HUES6 (cell line): ENCODE measurements around the gene SLC2A6.

Experiments used
- H3K27ac ChIP-seq: 2 replicates; pipeline ENCODE4 v1.7.0; 2013; ENCODE audit warnings: low read depth, mild to moderate bottlenecking, low read length, inconsistent platforms
- H3K27me3 ChIP-seq: 2 replicates; pipeline ENCODE4 v1.6.1; 2013; ENCODE audit warnings: low read length; ENCODE audit not compliant: control insufficient read depth, insufficient read depth
- H3K36me3 ChIP-seq: 2 replicates; pipeline ENCODE4 v1.6.1; 2013; ENCODE audit warnings: low read length; ENCODE audit not compliant: control insufficient read depth, insufficient read depth
- H3K4me1 ChIP-seq: 2 replicates; pipeline ENCODE4 v1.6.1; 2013; ENCODE audit warnings: low read length; ENCODE audit not compliant: control insufficient read depth, insufficient read depth
- H3K4me3 ChIP-seq: 2 replicates; pipeline ENCODE4 v1.5.1; 2013; ENCODE audit warnings: low read depth, low read length
- H3K9ac ChIP-seq: one replicate; pipeline ENCODE4 v1.6.1; 2013; ENCODE audit warnings: mild to moderate bottlenecking, low read length
- H3K9me3 ChIP-seq: 2 replicates; pipeline ENCODE4 v1.6.1; 2013; ENCODE audit warnings: low read depth, low read length; ENCODE audit not compliant: control insufficient read depth, insufficient read depth

Gene SLC2A6

DNA sequence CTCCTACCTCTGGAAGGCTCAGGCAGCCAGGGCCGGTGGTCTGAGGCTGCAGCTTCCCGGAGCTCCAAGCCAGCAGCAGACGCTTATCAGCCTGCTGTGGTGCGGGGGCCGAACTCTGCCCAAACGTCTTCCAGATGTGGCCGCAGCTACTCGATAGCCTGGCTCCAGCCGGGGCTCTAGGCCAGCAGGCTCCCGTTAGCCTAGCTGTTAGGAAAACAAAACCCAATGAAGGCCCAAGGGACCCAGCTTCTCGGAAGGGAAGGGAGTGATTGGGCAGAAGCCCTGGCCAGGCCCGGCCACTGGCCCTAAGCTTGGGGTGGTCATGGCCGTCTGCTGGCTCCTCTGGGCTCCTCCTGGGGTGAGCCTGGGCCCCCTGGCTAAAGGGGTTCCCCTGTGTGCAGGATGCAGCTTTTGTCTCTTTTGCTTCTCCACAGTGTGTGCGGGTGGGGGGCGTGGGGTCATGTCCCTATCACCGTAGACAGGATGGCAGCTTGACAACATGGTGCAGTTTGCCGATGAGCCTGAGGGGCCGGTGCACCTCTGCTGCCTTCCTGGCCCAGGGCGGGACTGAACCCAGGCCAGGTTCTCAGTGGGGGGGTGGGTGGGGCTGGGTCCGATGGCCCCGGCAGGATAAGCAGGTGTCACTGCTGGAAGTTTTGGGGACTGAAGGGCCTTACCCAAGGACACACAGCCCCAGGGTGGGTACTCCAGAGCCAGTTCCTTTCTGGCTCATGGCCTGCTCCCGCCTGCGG, 27.2 kb upstream of the SLC2A6 start:
- Histone ChIP-seq H3K36me3 (no peaks in the 10 kb centered on the region), H3K27me3 (no peaks in the 10 kb centered on the region), H3K4me3 (no peak overlapping the region), H3K9ac (no peak overlapping the region), H3K27ac (no peak overlapping the region), H3K9me3 (peaks cover 19% of the 10 kb centered on the region), H3K4me1 (peaks cover 12% of the 10 kb centered on the region)

DNA sequence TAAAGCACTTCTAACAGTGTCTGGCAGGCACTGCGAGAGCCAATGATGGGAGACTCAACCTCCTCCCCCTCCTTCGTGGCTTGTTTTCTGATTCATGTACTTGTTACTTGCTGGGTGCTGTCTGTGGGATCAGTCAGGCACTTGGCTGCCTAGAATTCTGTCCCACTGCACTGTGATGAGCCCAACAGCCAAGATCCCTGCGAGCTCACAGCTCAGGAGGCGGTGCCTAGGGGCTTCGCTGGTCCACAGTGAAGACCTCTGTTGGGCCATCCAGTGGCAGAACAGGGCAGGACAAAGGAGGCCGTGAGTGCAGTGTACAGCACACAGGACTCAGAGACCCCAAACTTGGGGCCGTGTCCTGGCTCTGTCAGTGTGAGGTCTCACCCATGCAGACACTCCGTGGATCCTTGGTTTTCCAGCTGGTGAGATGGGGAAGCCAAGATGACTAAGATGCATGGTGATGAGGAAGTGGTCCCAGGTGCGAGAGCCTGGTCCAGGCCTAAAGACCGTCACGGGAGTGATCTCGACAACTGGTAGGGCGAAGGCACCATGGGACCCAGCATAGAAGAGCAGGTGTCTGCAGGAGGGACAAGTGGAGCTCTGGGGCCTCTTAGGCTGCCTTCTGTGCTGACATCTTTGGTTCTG, 26.4 kb upstream of the SLC2A6 start:
- Histone ChIP-seq H3K9me3 (peaks cover 20% of the 10 kb centered on the region), H3K27ac (no peak overlapping the region), H3K36me3 (no peaks in the 10 kb centered on the region), H3K27me3 (no peaks in the 10 kb centered on the region), H3K4me3 (no peak overlapping the region), H3K9ac (no peak overlapping the region), H3K4me1 (peaks cover 12% of the 10 kb centered on the region)

DNA sequence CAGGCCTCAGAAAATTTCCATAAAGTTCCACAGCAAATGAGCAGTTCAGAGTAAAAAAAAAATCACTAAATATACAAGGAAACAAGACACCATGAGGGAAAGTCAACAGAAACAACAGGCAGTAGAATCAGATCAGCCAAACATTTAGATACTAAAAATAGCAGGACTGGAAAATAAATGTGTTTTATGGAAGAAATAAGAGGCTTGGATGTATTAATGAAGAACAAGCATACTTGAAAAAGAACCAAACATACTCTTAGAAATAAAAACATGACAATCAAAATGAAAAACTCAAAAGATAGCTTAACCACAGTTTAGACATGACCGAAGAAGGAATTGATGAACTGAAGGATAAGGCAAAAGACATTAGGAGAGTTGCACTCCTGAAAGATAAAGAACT, 23.2 kb upstream of the SLC2A6 start:
- Histone ChIP-seq H3K4me3 (no peak overlapping the region), H3K27me3 (no peaks in the 10 kb centered on the region), H3K9me3 (peaks cover 20% of the 10 kb centered on the region), H3K4me1 (no peaks in the 10 kb centered on the region; the same call in 1 of the 2 replicates), H3K9ac (no peak overlapping the region), H3K27ac (no peak overlapping the region), H3K36me3 (no peaks in the 10 kb centered on the region)

DNA sequence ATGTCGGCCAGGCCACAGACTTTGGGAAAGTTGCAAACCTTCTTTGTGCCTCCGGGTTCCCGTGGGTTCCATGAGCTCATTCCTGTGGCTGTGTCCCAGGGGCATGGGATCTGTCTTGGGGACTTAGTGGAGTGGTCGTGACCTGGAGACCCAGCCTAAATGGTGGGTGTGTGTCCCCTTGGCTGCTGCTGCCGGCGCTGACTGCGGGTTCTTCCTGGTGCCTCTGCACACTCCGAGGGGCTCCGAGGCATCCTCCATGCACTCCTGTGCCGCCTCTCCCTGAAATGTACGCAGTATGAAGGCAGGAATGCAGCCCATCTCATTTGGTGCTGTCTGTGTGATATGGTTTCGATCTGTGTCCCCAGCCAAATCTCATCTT, 21.0 kb upstream of the SLC2A6 start:
- Histone ChIP-seq H3K4me3 (no peak overlapping the region), H3K27me3 (no peaks in the 10 kb centered on the region), H3K27ac (no peak overlapping the region), H3K9ac (no peak overlapping the region), H3K4me1 (no peaks in the 10 kb centered on the region), H3K36me3 (no peaks in the 10 kb centered on the region), H3K9me3 (peaks cover 20% of the 10 kb centered on the region)

DNA sequence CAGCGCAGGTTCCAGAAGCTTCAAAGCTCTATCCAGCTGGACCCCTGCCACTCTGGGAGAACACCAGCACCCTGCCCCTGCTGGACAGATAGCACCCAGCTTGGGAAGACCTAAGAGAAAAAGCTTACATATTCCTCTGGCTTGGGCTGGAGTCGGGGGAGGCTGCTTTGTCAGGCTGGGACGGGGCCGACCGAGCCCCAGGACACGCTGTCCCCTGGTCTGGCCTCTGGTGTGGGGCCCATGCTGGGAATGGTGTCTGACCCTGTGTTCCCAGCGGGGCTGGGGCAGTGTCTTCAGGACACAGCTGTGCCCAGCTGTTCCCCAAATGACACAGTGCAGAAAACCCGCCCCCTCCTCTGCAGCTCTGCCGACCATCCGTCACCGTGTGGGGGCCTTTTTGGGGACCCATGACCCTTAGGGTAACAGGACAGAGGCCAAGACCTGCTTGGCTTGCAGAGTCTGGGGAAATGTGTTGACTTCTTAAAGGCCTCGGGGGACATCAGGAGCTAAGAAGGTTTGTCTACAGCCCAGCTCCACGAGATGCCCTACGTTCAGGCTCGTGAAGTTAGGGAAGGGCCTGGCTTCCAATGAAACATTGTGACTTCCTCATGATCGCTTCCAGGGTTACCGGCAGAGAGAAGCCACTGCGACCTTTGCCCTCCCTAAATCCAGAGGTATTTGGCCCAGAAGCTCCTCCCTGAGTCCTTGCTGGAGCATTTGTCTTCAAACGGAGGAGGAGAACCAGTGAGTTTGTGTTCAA, 20.4 kb upstream of the SLC2A6 start:
- H3K9ac ChIP-seq: no peak overlapping the region
- H3K4me1 ChIP-seq: no peaks in the 10 kb centered on the region
- no peaks in the 10 kb centered on the region for H3K27me3 ChIP-seq
- no peaks in the 10 kb centered on the region for H3K36me3 ChIP-seq
- no peak overlapping the region for H3K4me3 ChIP-seq
- no peak overlapping the region for H3K27ac ChIP-seq
- peaks cover 20% of the 10 kb centered on the region for H3K9me3 ChIP-seq

DNA sequence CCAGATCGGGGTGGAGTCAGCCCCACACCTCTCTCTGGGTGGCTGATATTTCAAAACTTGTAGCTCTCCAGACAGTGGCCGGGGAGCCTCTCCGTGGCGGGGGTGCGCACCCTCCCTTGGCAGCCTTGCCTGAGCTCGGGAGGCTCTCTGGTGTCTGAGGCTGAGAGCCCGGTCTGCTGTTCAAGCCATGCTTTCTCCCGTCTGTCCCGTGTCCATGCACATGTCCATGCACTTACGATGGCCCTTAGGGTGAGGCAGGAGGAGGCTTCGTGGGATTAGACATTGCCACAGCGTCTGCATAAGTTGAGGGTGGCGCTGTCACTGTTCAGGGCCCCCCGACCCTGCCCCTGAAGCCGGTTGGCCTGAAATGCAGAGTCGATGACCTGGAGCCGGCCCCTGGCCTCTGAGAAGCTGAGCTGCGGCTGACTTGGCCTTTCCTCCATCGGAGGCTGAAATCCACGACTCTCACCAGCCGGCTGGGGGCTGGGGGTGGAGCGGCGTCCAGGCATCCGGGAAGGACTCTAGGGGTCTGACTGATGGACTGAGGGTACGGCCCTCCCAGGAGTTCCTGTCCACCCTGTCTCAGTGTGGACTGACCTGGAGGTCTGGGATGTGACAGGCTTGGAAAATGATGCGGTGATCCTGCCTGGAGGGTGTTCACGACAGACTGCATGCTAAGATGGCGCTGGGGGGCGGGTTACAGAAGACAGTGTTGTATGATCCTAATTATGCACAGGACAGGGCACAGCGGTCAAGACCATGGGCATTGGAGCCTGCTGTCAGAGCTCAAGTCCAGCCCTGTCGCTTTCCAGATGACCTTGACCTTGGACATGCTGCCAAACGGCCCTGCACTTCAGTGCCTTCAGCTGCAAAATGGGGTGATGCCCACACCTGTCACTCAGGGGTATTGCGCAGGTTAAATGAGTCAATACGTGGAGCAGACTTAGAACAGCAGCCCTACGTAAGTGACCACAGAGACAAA, 18.3 kb upstream of the SLC2A6 start:
- H3K9ac ChIP-seq: no peak overlapping the region
- H3K36me3 ChIP-seq: no peaks in the 10 kb centered on the region
- H3K4me3 ChIP-seq: no peak overlapping the region
- H3K27me3 ChIP-seq: no peaks in the 10 kb centered on the region
- peaks cover 11% of the 10 kb centered on the region for H3K9me3 ChIP-seq
- no peak overlapping the region for H3K27ac ChIP-seq
- H3K4me1 ChIP-seq: no peaks in the 10 kb centered on the region

DNA sequence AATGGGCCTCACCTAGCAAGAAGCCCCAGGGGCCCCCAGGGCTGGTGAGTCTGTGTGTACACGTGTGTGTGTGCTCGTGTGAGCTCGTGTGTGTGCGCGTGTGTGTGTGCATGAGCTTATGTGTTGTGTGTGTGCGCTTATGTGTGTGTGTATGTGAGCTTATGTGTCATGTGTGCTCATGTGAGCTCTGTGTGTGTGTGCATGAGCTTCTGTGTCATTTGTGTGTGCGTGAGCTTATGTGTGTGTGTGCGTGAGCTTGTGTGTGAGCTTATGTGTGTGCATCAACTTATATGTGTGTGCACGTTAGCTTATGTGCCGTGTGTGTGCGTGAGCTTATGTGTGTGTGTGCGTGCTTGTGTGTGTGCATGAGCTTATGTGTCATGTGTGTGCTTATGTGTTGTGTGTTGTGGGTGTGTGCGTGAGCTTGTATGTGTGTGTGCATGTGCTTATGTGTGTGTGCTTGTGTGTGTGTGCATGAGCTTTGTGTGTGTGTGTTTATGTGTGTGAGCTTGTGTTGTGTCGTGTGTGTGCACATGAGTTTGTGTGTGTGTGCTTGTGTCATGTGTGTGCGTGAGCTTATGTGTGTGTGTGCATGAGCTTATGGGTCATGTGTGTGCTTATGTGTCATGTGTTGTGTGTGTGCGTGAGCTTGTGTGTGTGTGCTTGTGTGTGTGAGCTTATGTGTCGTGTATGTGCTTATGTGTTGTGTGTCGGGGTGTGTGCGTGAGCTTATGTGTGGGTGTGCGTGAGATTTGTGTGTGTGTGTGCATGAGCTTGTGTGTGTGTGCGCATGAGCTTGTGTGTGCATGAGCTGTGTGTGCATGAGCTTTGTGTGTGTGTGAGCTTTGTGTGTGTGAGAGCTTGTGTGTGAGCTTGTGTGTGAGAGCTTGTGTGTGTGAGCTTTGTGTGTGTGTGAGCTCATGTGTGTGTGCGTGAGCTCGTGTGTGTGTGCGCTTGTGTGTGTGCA, 16.7 kb upstream of the SLC2A6 start:
- H3K4me1 ChIP-seq: no peaks in the 10 kb centered on the region
- no peak overlapping the region for H3K9ac ChIP-seq
- H3K27ac ChIP-seq: no peak overlapping the region
- no peaks in the 10 kb centered on the region for H3K9me3 ChIP-seq
- H3K4me3 ChIP-seq: no peak overlapping the region
- no peaks in the 10 kb centered on the region for H3K36me3 ChIP-seq
- H3K27me3 ChIP-seq: no peaks in the 10 kb centered on the region

DNA sequence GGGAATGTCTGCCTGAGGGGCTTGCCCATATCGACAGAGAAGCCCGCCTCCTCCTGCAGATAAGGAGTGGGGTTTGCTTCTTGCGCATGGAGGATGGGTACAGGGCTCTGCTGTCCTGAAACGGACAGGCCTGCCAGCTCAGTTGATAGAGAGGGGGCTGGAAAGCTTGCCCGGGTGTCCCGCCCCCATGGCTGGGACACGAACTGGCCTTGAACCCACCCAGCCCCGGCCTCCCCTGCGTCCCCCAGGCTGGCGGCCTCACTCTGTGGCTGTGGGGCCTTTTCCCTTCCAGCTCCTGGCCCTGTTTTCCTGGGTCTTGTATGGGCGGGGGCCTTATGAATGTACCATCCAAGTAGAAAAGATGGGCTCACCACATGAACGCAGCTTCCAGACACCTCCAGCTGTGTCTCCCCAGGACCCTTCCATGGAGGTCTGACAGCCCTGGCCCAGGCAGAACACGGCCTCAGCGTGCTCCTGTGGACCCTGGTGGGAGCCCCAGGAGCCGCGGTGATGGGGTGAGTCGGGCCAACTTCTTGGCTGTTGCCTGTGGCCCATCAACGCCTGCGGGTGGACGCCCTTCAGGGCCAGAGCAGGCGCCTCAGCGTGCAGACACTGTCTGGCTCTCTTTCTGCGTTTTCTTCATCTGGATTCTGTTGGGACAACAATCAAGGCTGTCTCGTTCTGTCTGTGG, 15.9 kb upstream of the SLC2A6 start:
- Histone ChIP-seq H3K9ac (no peak overlapping the region), H3K27ac (no peak overlapping the region), H3K27me3 (no peaks in the 10 kb centered on the region), H3K36me3 (no peaks in the 10 kb centered on the region), H3K9me3 (no peaks in the 10 kb centered on the region), H3K4me3 (no peak overlapping the region), H3K4me1 (no peaks in the 10 kb centered on the region)

DNA sequence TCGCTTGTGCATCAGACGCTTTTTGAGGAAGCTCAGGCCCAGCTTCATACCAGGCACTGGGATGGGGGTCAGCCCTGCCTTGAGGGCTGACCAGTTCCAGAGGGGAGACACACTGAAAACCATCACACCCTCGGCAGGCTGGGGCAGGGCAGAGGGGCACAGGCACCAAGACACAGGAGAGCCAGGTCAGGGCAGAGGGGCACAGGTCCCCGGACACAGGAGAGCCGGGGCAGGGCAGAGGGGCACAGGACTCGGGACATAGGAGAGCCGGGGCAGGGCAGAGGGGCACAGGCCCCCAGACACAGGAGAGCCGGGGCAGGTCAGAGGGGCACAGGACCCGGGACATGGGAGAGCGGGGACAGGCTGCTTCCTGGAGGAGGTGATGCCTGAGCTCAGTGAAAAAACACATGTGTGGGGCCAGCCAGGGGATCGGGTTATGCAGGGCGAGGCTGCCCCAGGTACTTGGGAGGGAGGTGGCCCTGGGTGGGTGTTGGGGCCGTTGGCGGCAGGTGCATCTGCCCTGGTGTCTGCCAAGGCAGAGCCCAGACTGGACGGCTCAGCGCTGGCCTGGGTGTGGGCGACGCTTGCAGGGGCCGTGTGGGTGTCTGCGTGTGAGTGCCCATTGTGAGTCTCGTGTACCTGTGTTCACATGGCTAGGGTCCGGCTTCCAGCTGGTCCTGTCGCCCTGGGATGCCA, 15.1 kb upstream of the SLC2A6 start:
- no peaks in the 10 kb centered on the region for H3K27me3 ChIP-seq
- no peak overlapping the region for H3K4me3 ChIP-seq
- H3K4me1 ChIP-seq: no peaks in the 10 kb centered on the region
- H3K9me3 ChIP-seq: no peaks in the 10 kb centered on the region
- H3K9ac ChIP-seq: no peak overlapping the region
- H3K36me3 ChIP-seq: no peaks in the 10 kb centered on the region
- no peak overlapping the region for H3K27ac ChIP-seq
